Endothelial cell (in vitro differentiated cells): Measurements from ENCODE around the gene LIPF. TPM values are rescaled to one million over a fixed set of nuclear protein-coding genes. Genes with fewer than 3 reads are reported as not detected.
"Not testable (repeated sequence)": the region's sequence is repeated elsewhere in the genome, so short reads cannot be mapped to it uniquely, and the experiment has no call there.

Source experiments
- DNase-seq: peaks from one replicate; pipeline ENCODE4 v3.0.0; 2021; ENCODE audit warnings: low spot score
- H3K27ac Mint-ChIP-seq: one replicate; pipeline ENCODE4 v1.8.0; 2021; ENCODE audit warnings: mixed read lengths, inconsistent platforms; ENCODE audit not compliant: unreplicated experiment
- H3K27me3 Mint-ChIP-seq: one replicate; pipeline ENCODE4 v1.8.0; 2021; ENCODE audit warnings: mild to moderate bottlenecking, moderate library complexity, mixed read lengths, inconsistent platforms; ENCODE audit not compliant: unreplicated experiment
- H3K36me3 Mint-ChIP-seq: one replicate; pipeline ENCODE4 v1.8.0; 2021; ENCODE audit warnings: mild to moderate bottlenecking, low read depth, mixed read lengths, inconsistent platforms; ENCODE audit not compliant: unreplicated experiment
- H3K4me1 Mint-ChIP-seq: one replicate; pipeline ENCODE4 v1.8.0; 2021; ENCODE audit warnings: mild to moderate bottlenecking, mixed read lengths, inconsistent platforms; ENCODE audit not compliant: unreplicated experiment
- H3K4me3 Mint-ChIP-seq: one replicate; pipeline ENCODE4 v1.8.0; 2021; ENCODE audit warnings: mild to moderate bottlenecking, mixed read lengths, inconsistent platforms; ENCODE audit not compliant: unreplicated experiment
- H3K9me3 Mint-ChIP-seq: one replicate; pipeline ENCODE4 v1.8.0; 2021; ENCODE audit warnings: mixed read lengths, inconsistent platforms; ENCODE audit not compliant: unreplicated experiment
- CTCF ChIP-seq: fragments of 200-600 bp; sonication (generic); IDR thresholded peaks from one replicate; pipeline ENCODE4 v1.5.0; 2021; ENCODE audit warnings: antibody characterized with exemption; ENCODE audit not compliant: unreplicated experiment
- total RNA-seq: library from RNA; stranded (reverse); fragmentation: NEBNext Ultra II Directional; extraction: Animal tissue kit (Norgen Biotek cat#: 25700); gene quantifications from one replicate; pipeline ENCODE4 v1.2.1, GENCODE V29; 2021; ENCODE audit not compliant: unreplicated experiment

The LIPF gene
- total RNA-seq, 1 donor from 2014 or later, result not detected

GRCh38 chr10:88659725-88660597 is 4.3 kb upstream of the LIPF start:
- no peak overlapping the region for H3K27ac Mint-ChIP-seq
- peaks cover 2% of the 10 kb centered on the region for H3K27me3 Mint-ChIP-seq
- H3K36me3 Mint-ChIP-seq, result no peaks in the 10 kb centered on the region
- H3K4me1 Mint-ChIP-seq, result peaks cover 9% of the 10 kb centered on the region
- no peak for TF ChIP-seq CTCF
- no peak for DNase-seq
- H3K9me3 Mint-ChIP-seq, result no peaks in the 10 kb centered on the region
- H3K4me3 Mint-ChIP-seq, result no peak overlapping the region

GRCh38 chr10:88660598-88660884 is 3.7 kb upstream of the LIPF start:
- no peak for DNase-seq

DNA sequence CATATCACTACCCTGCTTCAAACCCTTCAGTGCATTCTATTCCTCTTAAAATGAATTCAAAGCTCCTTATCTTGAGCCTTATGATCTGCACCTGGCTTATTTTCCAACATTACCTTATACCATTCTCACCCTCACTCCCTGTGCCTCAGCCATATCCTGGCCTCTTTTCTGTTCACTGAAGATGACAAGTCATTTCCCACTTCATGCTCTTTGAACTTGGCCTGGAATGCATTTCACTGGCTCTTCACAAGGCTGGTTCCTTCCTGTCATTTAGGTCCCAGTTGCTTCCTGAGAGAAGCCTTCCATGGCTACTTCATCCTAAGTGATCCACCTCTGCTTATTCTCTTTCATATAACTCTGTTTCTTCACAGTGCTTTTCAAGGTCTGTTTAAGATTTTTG is 3.2 kb upstream of the LIPF start:
- Mint-ChIP-seq H3K4me1 (peaks cover 9% of the 10 kb centered on the region), H3K27ac (peak overlapping the region; percentile 55), H3K27me3 (peaks cover 2% of the 10 kb centered on the region), H3K9me3 (no peaks in the 10 kb centered on the region), H3K4me3 (no peak overlapping the region), H3K36me3 (no peaks in the 10 kb centered on the region)
- no peak for DNase-seq
- no peak for TF ChIP-seq CTCF

More at GRCh38 chr10:88660598-88660884, 3.7 kb upstream of the LIPF start:
- Mint-ChIP-seq H3K27ac (no peak overlapping the region), H3K4me1 (peaks cover 9% of the 10 kb centered on the region), H3K36me3 (no peaks in the 10 kb centered on the region), H3K27me3 (peaks cover 2% of the 10 kb centered on the region), H3K4me3 (no peak overlapping the region), H3K9me3 (no peaks in the 10 kb centered on the region)
- no peak for TF ChIP-seq CTCF

DNA sequence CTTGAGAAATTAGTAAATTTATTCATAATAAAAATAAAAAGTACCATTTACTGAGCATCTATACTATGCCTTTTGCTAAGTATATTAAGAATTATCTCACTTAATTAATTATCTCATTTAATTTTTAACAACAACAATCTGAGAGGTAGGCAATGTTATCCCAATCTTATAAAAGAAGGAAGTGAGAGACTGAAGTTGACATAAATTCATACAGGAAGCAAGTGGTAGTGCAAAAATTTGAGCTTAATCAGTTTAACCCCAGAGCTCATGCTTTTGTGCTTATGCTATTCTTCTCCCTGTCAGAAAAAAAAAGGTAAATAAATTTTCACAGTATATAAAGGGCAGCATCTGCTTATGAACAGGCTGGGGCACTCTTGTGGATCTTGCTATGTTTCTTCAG is 2.7 kb upstream of the LIPF start:
- H3K27ac Mint-ChIP-seq, result no peak overlapping the region
- H3K9me3 Mint-ChIP-seq, result no peaks in the 10 kb centered on the region
- H3K4me1 Mint-ChIP-seq, result peaks cover 9% of the 10 kb centered on the region
- H3K4me3 Mint-ChIP-seq, result no peak overlapping the region
- peaks cover 2% of the 10 kb centered on the region for H3K27me3 Mint-ChIP-seq
- H3K36me3 Mint-ChIP-seq, result no peaks in the 10 kb centered on the region
- no peak for TF ChIP-seq CTCF
- DNase-seq, result no peak

DNA sequence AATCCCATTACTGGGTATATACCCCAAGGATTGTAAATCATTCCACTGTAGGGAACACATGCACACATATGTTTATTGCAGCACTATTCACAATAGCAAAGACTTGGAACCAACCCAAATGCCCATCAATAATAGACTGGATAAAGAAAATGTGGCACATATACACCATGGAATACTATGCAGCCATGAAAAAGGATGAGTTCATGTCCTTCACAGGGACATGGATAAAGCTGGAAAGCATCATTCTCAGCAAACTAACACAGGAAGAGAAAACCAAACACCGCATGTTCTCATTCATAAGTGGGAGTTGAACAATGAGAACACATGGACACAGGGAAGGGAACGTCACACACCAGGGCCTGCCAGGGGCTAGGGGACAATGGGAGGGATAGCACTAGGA is 1.1 kb upstream of the LIPF start:
- H3K27me3 Mint-ChIP-seq, H3K9me3 Mint-ChIP-seq, H3K36me3 Mint-ChIP-seq, DNase-seq, H3K27ac Mint-ChIP-seq, H3K4me3 Mint-ChIP-seq: not testable (repeated sequence)
- H3K4me1 Mint-ChIP-seq, result peaks cover 12% of the 10 kb centered on the region
